ENCODE results near the gene DYNLRB2. TPM values are rescaled to one million over a fixed set of nuclear protein-coding genes. Genes with fewer than 3 reads are reported as not detected.

Gene DYNLRB2
- total RNA-seq, 1 donor from 2014 or later = not detected

DNA sequence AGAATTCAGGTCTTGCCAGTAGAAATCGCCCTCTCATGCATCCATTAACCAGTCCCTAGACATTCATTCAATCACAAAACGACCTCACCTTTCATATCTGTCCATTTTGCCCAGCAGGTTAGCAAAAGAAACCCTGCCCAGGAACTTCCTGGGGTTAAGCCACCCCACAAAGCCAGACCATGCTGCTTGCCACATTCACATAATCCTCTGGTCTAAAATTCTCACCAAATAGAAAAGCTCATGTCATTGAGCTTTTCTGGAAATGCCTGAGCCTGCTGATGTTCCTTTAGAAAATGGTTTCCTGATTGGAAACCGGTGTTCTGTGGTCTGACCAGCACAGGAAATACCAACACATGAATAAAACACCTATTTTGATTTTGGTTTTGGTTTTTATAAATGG lies 21.6 kb upstream of the DYNLRB2 start:
- peaks cover 2% of the 10 kb centered on the region for H3K9me3 Mint-ChIP-seq
- no peaks in the 10 kb centered on the region for H3K36me3 Mint-ChIP-seq
- Histone ChIP-seq H3K27me3 (no peaks in the 10 kb centered on the region), H4K20me1 (ENCODE audit: low read depth) (no peaks in the 10 kb centered on the region), H3K9me3 (ENCODE audit: low read depth) (no peaks in the 10 kb centered on the region), H3K4me1 (no peaks in the 10 kb centered on the region), H3K27ac (no peak overlapping the region), H3K9ac (no peak overlapping the region), H3K36me3 (no peaks in the 10 kb centered on the region), H3K4me2 (no peak overlapping the region), H2AFZ (replicated peaks) (no peak overlapping the region), H3K79me2 (ENCODE audit: low read depth) (no peaks in the 10 kb centered on the region), H3F3A (ENCODE audit: low read depth) (no peaks in the 10 kb centered on the region), H3K4me3 (no peak overlapping the region)
- H3K27me3 Mint-ChIP-seq (ENCODE audit: insufficient read depth, low read depth) = peaks cover 3% of the 10 kb centered on the region
- peak overlapping the region; percentile 80 for H3K27ac Mint-ChIP-seq
- H3K4me3 Mint-ChIP-seq = peak overlapping the region; percentile 29
- TF ChIP-seq, protein P1, sequence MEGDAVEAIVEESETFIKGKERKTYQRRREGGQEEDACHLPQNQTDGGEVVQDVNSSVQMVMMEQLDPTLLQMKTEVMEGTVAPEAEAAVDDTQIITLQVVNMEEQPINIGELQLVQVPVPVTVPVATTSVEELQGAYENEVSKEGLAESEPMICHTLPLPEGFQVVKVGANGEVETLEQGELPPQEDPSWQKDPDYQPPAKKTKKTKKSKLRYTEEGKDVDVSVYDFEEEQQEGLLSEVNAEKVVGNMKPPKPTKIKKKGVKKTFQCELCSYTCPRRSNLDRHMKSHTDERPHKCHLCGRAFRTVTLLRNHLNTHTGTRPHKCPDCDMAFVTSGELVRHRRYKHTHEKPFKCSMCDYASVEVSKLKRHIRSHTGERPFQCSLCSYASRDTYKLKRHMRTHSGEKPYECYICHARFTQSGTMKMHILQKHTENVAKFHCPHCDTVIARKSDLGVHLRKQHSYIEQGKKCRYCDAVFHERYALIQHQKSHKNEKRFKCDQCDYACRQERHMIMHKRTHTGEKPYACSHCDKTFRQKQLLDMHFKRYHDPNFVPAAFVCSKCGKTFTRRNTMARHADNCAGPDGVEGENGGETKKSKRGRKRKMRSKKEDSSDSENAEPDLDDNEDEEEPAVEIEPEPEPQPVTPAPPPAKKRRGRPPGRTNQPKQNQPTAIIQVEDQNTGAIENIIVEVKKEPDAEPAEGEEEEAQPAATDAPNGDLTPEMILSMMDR (IDR thresholded peaks at IDR 0.05) = no peak
- no peak for TF ChIP-seq EZH2phosphoT487 (IDR thresholded peaks at IDR 0.05)
- H3K4me1 Mint-ChIP-seq = peaks cover 18% of the 10 kb centered on the region
- DNase-seq (ENCODE audit: low spot score) = no peak

DNA sequence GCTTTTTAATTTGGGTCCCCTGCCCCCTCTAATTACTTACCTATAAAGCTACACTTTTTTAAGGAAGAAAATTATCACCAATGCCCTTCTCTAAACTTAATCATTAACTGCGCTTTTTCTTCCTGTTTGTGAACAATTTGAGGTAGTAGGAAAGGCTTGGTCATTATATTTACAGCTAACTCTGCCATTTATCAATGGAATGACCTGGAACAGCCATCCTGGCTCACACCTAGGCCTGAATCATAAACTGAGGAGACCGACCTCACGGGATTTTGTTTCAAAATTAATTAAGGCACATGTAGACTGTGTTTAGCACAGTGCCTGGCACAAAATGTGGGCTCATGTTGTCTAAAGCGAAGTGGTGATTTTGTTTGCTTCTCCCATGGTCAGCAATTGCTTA lies 15.4 kb upstream of the DYNLRB2 start:
- Histone ChIP-seq H3K9me3 (ENCODE audit: low read depth) (no peaks in the 10 kb centered on the region), H2AFZ (replicated peaks) (no peak overlapping the region), H3K9ac (no peak overlapping the region), H3K27me3 (peaks cover 6% of the 10 kb centered on the region), H3K4me3 (no peak overlapping the region), H3F3A (ENCODE audit: low read depth) (no peaks in the 10 kb centered on the region), H3K4me2 (no peak overlapping the region), H4K20me1 (ENCODE audit: low read depth) (no peaks in the 10 kb centered on the region), H3K36me3 (no peaks in the 10 kb centered on the region), H3K4me1 (no peaks in the 10 kb centered on the region), H3K79me2 (ENCODE audit: low read depth) (no peaks in the 10 kb centered on the region), H3K27ac (no peak overlapping the region)
- H3K36me3 Mint-ChIP-seq = no peaks in the 10 kb centered on the region
- H3K27me3 Mint-ChIP-seq (ENCODE audit: insufficient read depth, low read depth) = no peaks in the 10 kb centered on the region
- no peak for DNase-seq (ENCODE audit: low spot score)
- peaks cover 11% of the 10 kb centered on the region for H3K4me1 Mint-ChIP-seq
- no peak overlapping the region for H3K27ac Mint-ChIP-seq
- no peak overlapping the region for H3K4me3 Mint-ChIP-seq
- TF ChIP-seq EZH2 (IDR thresholded peaks at IDR 0.05) (no peak), EZH2phosphoT487 (IDR thresholded peaks at IDR 0.05) (no peak)
- TF ChIP-seq, protein P1 (IDR thresholded peaks at IDR 0.05) = no peak
- no peaks in the 10 kb centered on the region for H3K9me3 Mint-ChIP-seq

DNA sequence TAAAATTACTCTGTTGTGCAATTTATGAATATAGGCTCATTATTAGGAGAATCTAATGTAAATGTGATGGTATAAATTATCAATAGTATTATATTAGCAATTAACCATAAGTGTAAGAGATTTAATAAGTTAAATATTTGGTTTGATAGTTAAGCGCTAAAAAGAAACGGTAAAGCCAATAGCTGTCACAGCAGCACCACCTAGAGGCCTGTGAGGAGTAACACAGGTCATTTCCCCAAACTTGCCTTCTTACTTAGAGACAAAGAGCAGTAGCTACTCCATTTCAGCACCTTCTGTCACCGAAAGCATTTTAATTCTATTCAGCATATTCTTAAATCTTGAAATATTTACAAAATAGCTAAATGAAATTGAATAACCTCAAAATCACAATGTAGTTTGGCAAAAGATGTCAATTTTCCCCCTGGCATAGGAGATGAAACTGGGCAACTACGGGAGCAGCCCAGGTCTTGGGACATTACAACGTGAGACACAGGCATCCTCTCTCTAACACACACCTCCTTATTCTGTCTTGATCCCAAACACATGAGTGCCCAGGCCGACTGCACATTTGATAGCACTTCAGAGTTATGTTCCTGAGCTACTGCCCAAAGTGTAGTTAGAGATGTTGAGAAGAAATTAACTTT lies 14.3 kb upstream of the DYNLRB2 start:
- Histone ChIP-seq H2AFZ (replicated peaks) (peak overlapping the region; percentile 34), H3K9ac (no peak overlapping the region), H3K4me3 (no peak overlapping the region), H3K9me3 (ENCODE audit: low read depth) (no peaks in the 10 kb centered on the region), H3K27me3 (peaks cover 16% of the 10 kb centered on the region), H3K36me3 (no peaks in the 10 kb centered on the region), H4K20me1 (ENCODE audit: low read depth) (no peaks in the 10 kb centered on the region), H3K27ac (no peak overlapping the region), H3K4me1 (no peaks in the 10 kb centered on the region), H3F3A (ENCODE audit: low read depth) (no peaks in the 10 kb centered on the region), H3K79me2 (ENCODE audit: low read depth) (no peaks in the 10 kb centered on the region), H3K4me2 (no peak overlapping the region)
- peak; percentile 78 for DNase-seq (ENCODE audit: low spot score)
- TF ChIP-seq, protein P1 (IDR thresholded peaks at IDR 0.05) = peak; percentile 93
- TF ChIP-seq EZH2phosphoT487 (IDR thresholded peaks at IDR 0.05) = no peak
- no peak for TF ChIP-seq EZH2 (IDR thresholded peaks at IDR 0.05)
- H3K36me3 Mint-ChIP-seq = no peaks in the 10 kb centered on the region
- peaks cover 11% of the 10 kb centered on the region for H3K4me1 Mint-ChIP-seq
- H3K27me3 Mint-ChIP-seq (ENCODE audit: insufficient read depth, low read depth) = no peaks in the 10 kb centered on the region
- H3K27ac Mint-ChIP-seq = no peak overlapping the region
- H3K4me3 Mint-ChIP-seq = no peak overlapping the region
- no peaks in the 10 kb centered on the region for H3K9me3 Mint-ChIP-seq

All from neural progenitor cell (in vitro differentiated cells).